ENCODE results near the gene CCNB3.

Gene CCNB3

DNA sequence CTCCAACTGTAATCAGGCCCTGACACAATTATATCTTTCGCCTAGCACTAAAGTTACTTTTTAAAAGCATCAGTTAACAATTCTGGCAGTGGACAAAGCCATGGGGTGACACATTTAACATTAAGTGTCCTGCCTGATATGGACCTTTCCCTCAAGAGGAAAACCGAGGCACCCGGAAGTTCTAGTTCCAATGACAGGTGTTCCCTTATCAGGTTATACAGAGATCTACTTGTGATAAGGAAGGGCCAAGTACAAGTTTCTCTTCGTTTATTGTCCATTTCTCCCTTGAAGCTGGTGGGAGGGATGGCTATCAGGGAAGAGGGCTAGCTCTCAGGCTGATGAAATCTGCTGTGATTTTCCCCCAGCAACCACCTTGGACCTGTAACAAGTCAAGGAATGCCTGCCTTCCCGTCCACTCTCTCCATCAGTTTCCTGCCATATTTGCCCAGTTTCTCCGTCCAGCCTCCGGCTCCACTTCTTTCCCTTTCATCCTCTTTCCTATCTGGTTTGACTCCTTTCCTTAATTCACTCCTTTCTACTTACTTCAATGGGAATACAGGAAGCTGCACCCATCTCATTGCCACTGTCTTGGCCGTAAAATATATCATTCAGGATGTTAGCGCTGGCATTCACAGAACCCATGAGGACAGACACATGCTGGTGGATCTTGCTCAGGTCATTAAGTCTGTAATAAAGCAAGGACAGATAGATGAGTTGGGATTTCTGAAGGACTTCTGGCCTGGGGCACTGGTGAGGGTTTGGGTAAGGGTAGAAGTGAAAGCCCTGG, 171.1 kb downstream of the CCNB3 start:
- DNase-seq (ENCODE audit: low read depth) = no peak

DNA sequence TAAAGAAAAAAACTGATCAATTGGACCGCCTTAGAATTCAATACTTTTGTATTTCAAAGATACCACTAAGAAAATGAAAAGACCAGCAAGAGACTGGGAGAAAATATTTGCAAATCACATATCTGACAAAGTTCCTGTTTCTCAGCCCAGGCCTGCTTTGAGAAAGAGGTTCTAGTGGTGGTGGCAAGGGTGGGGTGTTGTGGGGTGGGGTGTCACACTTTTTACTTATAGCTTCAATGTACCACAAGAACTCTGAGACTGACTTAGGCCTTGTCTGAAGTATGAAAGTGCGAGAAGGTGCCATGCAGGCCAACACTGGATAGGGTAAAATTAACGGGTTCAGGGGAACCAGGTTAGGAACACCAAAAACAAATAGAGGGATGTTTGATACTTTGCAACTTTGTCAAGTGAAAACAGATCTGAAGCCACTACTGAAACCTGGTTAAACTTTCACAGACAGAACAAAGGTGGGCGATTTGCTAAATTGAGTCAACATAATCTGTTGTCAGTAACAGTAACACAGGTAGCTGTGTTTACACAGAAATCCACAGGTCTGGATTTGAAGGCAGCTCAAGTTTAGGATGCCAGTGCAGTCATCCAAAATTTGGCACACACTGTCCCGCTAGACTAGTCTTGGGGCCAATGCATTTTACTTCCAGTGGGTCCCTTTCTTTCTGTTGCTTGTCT, 177.3 kb downstream of the CCNB3 start:
- DNase-seq (ENCODE audit: low read depth) = no peak

DNA sequence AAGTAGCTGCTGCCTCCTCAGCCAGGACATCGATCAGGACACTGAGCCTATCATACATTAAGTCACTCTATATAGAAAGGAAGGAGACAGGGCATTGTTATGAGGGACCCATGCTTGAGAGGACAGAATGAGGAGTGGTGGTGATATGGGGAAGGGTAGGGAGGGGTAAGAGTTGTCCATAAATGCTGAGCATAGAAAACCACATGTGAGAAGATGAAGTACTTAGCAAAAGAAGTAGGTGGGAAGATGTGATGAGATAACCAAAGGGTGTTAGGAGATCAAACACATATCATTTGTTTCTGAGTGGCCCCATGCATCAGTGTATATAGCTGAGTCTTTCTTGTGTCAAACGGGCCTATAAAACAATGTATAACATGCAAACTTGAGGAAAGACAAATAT, 182.0 kb downstream of the CCNB3 start:
- no peak for DNase-seq (ENCODE audit: low read depth)

DNA sequence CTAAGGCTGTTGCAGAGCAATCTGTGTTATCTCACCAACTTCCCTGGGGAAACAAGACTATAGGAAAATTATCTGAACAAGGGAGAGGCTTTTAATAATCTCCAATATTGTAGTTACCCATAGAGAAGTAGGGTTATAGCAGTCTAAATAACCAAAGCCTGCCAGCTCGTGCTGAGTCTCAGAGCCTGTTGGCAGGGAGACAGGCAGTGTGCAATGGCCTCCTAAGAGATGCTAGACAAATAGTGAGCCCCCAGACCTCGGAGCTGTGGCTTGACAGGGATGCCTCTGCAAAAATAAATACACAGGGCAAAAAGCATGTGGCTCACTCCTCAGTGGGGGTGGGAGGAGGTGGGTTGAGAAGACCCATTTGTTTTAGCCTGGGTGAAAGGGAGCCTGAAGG, 189.3 kb downstream of the CCNB3 start:
- no peak for DNase-seq (ENCODE audit: low read depth)

Measured in activated T-helper 9 cell treated with anti-CD3 and anti-CD28 coated beads, Interleukin-2, amount 50 U/mL, for 16 hours (primary cell).